NCI-H146 treated with DMSO at 0.1 percent for 48 hours (cell line): ENCODE data around the gene PGM1.
A peak's percentile ranks its signal among the peaks of the same experiment; 100 is the strongest.
"Not testable (repeated sequence)": the region's sequence is repeated elsewhere in the genome, so short reads cannot be mapped to it uniquely, and the experiment has no call there.

ENCODE experiments used
- DNase-seq: peaks from one replicate; lab custom pipeline; 2025; ENCODE audit not compliant: unreplicated experiment; lab: John Stamatoyannopoulos, UW

Gene PGM1

GRCh38 chr1:63593303-63593885 is at the start of gene PGM1:
TSS of gene PGM1 (plus strand) at chr1:63593411. CDS start at chr1:63593489, 78 bp downstream.
- peak; percentile 57 for DNase-seq

- no peak for DNase-seq
These were observed 47.4 kb upstream of the PGM1 start for GRCh38 chr1:63545780-63546179.

GRCh38 chr1:63547621-63548294 is 45.5 kb upstream of the PGM1 start:
- DNase-seq = no peak

GRCh38 chr1:63548303-63548702 is 44.9 kb upstream of the PGM1 start:
- no peak for DNase-seq

GRCh38 chr1:63548877-63549276 is 44.3 kb upstream of the PGM1 start:
- DNase-seq = no peak

- no peak for DNase-seq
These were observed 37.7 kb upstream of the PGM1 start for GRCh38 chr1:63555480-63555879.

GRCh38 chr1:63557365-63557987 is 35.7 kb upstream of the PGM1 start:
- no peak for DNase-seq

- DNase-seq = no peak
These were observed 33.9 kb upstream of the PGM1 start for GRCh38 chr1:63559357-63559756.

GRCh38 chr1:63563745-63564144 is 29.5 kb upstream of the PGM1 start:
- DNase-seq = no peak

- DNase-seq = no peak
These were observed 24.1 kb upstream of the PGM1 start for GRCh38 chr1:63569068-63569467.

GRCh38 chr1:63569640-63570316 is 23.4 kb upstream of the PGM1 start:
- no peak for DNase-seq

GRCh38 chr1:63572686-63573085 is 20.5 kb upstream of the PGM1 start:
- not testable (repeated sequence) for DNase-seq

- not testable (repeated sequence) for DNase-seq
These were observed 18.9 kb upstream of the PGM1 start for GRCh38 chr1:63574203-63574796.

GRCh38 chr1:63575340-63575826 is 17.8 kb upstream of the PGM1 start:
- no peak for DNase-seq

GRCh38 chr1:63586326-63586725 is 6.9 kb upstream of the PGM1 start:
- not testable (repeated sequence) for DNase-seq

- DNase-seq = no peak
These were observed 3.0 kb upstream of the PGM1 start for GRCh38 chr1:63590166-63590560.

- no peak for DNase-seq
These were observed 492 bp upstream of the PGM1 start for GRCh38 chr1:63592536-63593302.

- DNase-seq = peak; percentile 57
These were observed 835 bp downstream of the PGM1 start for GRCh38 chr1:63593886-63594605.

GRCh38 chr1:63595435-63595834 is 2.2 kb downstream of the PGM1 start:
- no peak for DNase-seq

GRCh38 chr1:63599799-63600198 is 6.6 kb downstream of the PGM1 start:
- DNase-seq = no peak
